Right lobe of liver (tissue), 4 donors: ENCODE results near the gene CCDC85C.

Source experiments
- POLR2A ChIP-seq: fragments of 450-650 bp; IDR thresholded peaks from one replicate; pipeline ENCODE4 v1.6.1; 2017; ENCODE audit warnings: antibody characterized with exemption, mild to moderate bottlenecking
- TF ChIP-seq, protein P1 (sequence below), 4 donors: fragments of 200-600 bp in 3 of 4; fragments of 450-650 bp in 1 of 4; IDR thresholded peaks; one replicate each; pipeline versions ENCODE4 v1.5.1 to v1.8.0; 2016 to 2022; ENCODE audit warnings: antibody characterized with exemption in 4 of 4, mild to moderate bottlenecking in 2 of 4
- donor health status: DM: no; HTN: no; CAD: no.
- donor health status: DM: no; HTN: no; CAD: no.
- donor health status: DM: no; HTN: yes; CAD: no.

GRCh38 chr14:99532310-99532709 lies 71.7 kb downstream of the CCDC85C start:
- TF ChIP-seq, protein P1, sequence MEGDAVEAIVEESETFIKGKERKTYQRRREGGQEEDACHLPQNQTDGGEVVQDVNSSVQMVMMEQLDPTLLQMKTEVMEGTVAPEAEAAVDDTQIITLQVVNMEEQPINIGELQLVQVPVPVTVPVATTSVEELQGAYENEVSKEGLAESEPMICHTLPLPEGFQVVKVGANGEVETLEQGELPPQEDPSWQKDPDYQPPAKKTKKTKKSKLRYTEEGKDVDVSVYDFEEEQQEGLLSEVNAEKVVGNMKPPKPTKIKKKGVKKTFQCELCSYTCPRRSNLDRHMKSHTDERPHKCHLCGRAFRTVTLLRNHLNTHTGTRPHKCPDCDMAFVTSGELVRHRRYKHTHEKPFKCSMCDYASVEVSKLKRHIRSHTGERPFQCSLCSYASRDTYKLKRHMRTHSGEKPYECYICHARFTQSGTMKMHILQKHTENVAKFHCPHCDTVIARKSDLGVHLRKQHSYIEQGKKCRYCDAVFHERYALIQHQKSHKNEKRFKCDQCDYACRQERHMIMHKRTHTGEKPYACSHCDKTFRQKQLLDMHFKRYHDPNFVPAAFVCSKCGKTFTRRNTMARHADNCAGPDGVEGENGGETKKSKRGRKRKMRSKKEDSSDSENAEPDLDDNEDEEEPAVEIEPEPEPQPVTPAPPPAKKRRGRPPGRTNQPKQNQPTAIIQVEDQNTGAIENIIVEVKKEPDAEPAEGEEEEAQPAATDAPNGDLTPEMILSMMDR (IDR thresholded peaks at IDR 0.05) = no peak
- no peak for TF ChIP-seq POLR2A
